MV-4-11 (cell line): Measurements from ENCODE around the gene TESPA1.
"Not testable (repeated sequence)": the region's sequence is repeated elsewhere in the genome, so short reads cannot be mapped to it uniquely, and the experiment has no call there.

ENCODE experiments used
- DNase-seq: peaks from one replicate; lab custom pipeline; 2025; lab: John Stamatoyannopoulos, UW

TESPA1 gene

GRCh38 chr12:54948171-54948570 lies 36.4 kb downstream of the TESPA1 start:
- no peak for DNase-seq

- DNase-seq = no peak
These were observed 39.5 kb downstream of the TESPA1 start for GRCh38 chr12:54945082-54945481.

DNA sequence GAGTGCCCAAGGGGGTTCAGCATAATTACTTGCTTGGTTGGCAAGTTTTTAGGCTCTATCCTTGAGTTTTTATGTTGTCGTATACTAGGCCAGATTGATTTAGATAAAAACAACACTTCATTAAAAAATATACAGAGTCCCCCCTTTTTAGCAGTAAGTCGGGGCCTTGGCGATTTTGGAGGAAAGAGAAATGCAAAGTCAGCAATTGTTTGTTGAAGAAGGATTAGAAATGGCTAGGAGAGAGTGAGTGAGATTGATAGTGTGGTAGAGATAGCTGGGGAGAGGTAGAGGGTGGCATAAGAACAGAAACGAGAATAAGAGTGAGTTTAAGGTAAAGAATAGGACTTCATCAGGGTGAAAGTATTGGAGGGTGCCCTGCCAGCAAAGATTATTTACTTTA lies 41.3 kb downstream of the TESPA1 start:
- not testable (repeated sequence) for DNase-seq

DNA sequence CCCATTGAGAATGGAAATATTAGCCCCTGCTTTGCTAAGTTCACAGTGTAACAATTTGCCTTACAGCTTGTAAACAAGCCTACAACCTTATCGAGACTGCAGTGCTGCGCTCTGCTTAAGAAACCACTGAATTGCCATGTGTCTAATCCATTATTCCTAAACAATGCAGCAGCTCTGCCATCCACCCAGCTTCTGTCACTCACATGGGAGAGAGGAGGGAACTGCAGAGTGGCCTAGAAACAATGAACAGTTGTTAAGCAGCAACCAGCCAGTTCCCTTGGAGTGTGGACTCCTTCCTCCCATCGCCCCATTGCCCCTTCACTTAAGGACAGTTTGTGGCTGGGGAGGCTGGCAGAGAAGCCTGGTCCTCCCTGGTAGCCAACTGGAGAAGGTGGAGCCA lies 42.9 kb downstream of the TESPA1 start:
- no peak for DNase-seq

DNA sequence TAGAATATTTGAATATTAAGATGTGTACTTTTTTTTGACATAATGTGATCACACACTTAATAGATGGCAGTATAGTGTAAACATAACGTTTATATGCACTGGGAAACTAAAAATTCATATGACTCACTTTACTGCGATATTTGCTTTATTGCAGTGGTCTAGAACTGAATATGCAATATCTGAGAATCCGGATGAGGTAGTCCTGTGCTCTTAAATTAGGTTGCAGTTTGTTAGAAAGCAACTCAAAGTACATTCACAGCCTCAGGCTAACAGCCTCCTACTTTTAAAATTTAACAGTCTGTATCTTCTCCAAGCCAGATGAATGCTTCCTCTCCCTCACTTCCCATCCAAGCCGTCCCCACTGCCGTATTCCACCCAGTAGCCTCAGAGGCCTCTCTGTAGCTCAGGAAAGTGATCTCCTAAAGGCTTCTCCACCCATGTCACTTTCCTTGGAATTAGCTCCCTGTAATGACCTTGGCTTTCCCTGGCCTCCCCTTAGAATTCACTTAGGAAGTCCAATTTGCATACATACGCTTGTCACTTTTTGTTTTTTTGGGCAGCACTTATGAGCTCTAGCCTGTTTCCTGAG lies 43.7 kb downstream of the TESPA1 start:
- no peak for DNase-seq

DNA sequence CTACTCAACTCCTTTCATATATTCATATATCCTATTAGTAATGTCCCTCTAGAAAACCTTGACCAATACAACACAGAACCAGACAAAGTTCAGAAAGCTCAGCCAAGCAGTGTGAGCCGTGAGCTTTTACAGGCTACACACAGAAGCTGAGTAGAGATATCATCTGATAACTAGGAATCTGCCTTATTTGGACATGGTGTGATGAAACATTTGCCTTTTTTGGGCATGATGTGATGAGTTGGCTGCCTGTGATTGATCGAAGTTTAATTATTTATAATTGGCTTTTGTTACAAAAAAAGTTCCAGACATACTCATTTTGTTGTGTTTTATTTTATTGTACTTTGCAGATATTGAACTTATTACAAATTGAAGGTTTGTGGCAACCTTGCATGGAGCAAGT lies 46.6 kb downstream of the TESPA1 start:
- no peak for DNase-seq

- no peak for DNase-seq
These were observed 47.2 kb downstream of the TESPA1 start for GRCh38 chr12:54937376-54937775.

DNA sequence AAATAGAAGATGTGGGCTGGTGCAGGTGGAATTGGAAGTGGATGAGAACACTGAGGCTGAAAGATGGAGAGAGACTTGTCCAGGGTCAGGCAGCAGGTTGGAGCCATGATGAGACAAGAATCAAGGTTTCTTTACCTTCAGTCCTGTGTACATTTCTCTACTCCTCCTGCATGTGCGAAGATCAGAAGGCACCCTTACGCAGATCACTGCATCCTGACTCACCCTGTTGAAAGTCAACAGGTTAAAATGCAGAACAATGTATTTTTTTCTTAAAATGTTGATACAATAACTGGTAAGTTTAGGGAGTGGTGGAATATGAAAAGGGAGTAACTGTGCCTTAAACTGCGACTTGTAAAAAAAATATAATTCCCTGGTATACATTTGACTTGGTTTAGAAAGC lies 47.8 kb downstream of the TESPA1 start:
- no peak for DNase-seq

- DNase-seq = peak; percentile 52
These were observed 49.2 kb downstream of the TESPA1 start for GRCh38 chr12:54935235-54935951.

GRCh38 chr12:54934419-54934818 lies 50.1 kb downstream of the TESPA1 start:
- no peak for DNase-seq

DNA sequence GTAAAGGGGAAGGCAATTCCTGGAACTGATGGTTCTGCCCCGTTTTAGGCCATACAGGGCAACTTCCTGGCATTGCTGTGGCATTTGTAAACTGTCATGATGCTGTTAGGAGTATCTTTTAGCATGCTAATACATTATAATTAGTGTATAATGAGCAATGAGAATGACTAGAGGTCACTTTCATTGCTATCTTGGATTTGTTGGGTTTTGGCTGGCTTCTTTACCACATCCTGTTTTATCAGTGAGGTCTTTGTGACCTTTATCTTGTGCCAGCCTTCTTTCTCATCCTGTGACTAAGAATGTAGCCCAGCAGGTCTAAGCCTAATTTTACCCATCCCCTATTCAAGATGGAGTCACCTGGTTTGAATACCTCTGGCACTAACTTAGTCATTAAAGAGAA lies 51.2 kb downstream of the TESPA1 start:
- peak; percentile 44 for DNase-seq

GRCh38 chr12:54932691-54933090 lies 51.9 kb downstream of the TESPA1 start:
- no peak for DNase-seq

DNA sequence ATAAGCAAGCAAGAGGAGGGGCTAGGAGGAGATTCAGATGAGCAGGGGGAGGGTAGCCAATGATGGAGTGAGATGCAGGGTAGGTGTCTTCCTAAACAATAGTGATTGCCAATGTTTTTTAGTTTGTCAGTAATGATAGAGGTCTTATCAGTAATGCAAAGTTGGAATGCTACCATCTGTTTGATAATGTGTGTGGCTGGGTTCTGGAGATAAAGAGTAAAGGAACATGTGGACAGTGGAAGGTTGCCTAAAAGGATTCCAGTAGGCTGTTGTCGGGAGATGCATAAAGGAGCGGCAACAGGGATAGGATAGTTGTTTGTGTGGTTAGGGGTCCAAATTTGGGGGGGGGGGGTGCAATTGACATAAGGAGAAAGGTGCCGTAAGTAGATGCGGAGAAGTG lies 52.5 kb downstream of the TESPA1 start:
- no peak for DNase-seq

DNA sequence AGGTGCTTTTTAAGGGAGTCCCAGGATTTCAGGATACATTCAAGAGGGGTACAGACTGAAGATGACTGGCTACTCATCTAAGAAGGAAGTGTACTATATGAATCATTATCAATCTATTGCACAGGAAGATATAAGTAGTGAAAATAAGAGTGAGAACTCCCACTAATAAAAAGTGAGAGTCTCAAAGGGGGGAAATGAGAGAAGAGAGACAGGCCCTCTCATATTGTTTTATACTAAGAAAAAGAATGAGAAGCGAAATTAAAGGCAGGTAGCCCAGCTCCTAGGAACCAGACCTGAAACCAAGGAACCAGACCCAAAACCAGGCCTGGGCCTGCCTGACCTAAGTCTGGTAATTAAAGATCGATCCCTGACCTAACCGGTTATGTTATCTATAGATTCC lies 54.6 kb downstream of the TESPA1 start:
- DNase-seq = no peak

- no peak for DNase-seq
These were observed 58.3 kb downstream of the TESPA1 start for GRCh38 chr12:54926246-54926645.

GRCh38 chr12:54924972-54925707 lies 59.4 kb downstream of the TESPA1 start:
- no peak for DNase-seq

- DNase-seq = no peak
These were observed 67.5 kb downstream of the TESPA1 start for GRCh38 chr12:54917001-54917488.
